CD4-positive, alpha-beta T cell treated with Interleukin-15 for 4 hours (primary cell): ENCODE results near the gene SULF2.

Experiments
- DNase-seq: peaks from one replicate; pipeline ENCODE4 v3.0.0-alpha.2; 2020; ENCODE audit warnings: low spot score

SULF2 gene

GRCh38 chr20:47762699-47763268 lies 22.5 kb downstream of the SULF2 start:
- DNase-seq: no peak

GRCh38 chr20:47761482-47762047 lies 23.7 kb downstream of the SULF2 start:
- no peak for DNase-seq

GRCh38 chr20:47760686-47761481 lies 24.4 kb downstream of the SULF2 start:
- DNase-seq: no peak

- DNase-seq: no peak
Measured at GRCh38 chr20:47758517-47759450, 26.5 kb downstream of the SULF2 start.

- DNase-seq: no peak
Measured at GRCh38 chr20:47757145-47758035, 27.9 kb downstream of the SULF2 start.

GRCh38 chr20:47754946-47755652 lies 30.2 kb downstream of the SULF2 start:
- no peak for DNase-seq

GRCh38 chr20:47754388-47754715 lies 30.9 kb downstream of the SULF2 start:
- DNase-seq: no peak

GRCh38 chr20:47753576-47754387 lies 31.5 kb downstream of the SULF2 start:
- DNase-seq: no peak

GRCh38 chr20:47751449-47751848 lies 33.8 kb downstream of the SULF2 start:
- no peak for DNase-seq

GRCh38 chr20:47749339-47749738 lies 35.9 kb downstream of the SULF2 start:
- no peak for DNase-seq

GRCh38 chr20:47748823-47749222 lies 36.5 kb downstream of the SULF2 start:
- DNase-seq: no peak

GRCh38 chr20:47748069-47748468 lies 37.2 kb downstream of the SULF2 start:
- no peak for DNase-seq

GRCh38 chr20:47747669-47748031 lies 37.6 kb downstream of the SULF2 start:
- DNase-seq: no peak

- no peak for DNase-seq
Measured at GRCh38 chr20:47744803-47745202, 40.5 kb downstream of the SULF2 start.

GRCh38 chr20:47743671-47744070 lies 41.6 kb downstream of the SULF2 start:
- DNase-seq: no peak

GRCh38 chr20:47741669-47742608 lies 43.3 kb downstream of the SULF2 start:
- DNase-seq: no peak

GRCh38 chr20:47740862-47741184 lies 44.5 kb downstream of the SULF2 start:
- no peak for DNase-seq

GRCh38 chr20:47740121-47740861 lies 45.0 kb downstream of the SULF2 start:
- DNase-seq: no peak
